ENCODE data around the gene MGAT3.

MGAT3 gene

GRCh38 chr22:39487826-39488520, 31.2 kb downstream of the MGAT3 start:
- Histone ChIP-seq H3K79me2 (ENCODE audit: insufficient read depth, low read length) (no peaks in the 10 kb centered on the region), H3K9ac (ENCODE audit: low read depth, low read length) (no peak overlapping the region), H3K4me3 (ENCODE audit: low read depth in 1 of 2, low read length in 2 of 2) (no peak overlapping the region), H2AFZ (ENCODE audit: low read depth, low read length) (no peak overlapping the region), H3K36me3 (ENCODE audit: insufficient read depth, low read length) (no peaks in the 10 kb centered on the region), H3K4me1 (ENCODE audit: insufficient read depth, low read length) (peaks cover 7% of the 10 kb centered on the region; the same call in 1 of the 2 replicates), H4K20me1 (ENCODE audit: insufficient read depth, low read length) (no peaks in the 10 kb centered on the region), H3K4me2 (ENCODE audit: insufficient read depth, low read length) (no peak overlapping the region), H3K9me3 (ENCODE audit: insufficient read depth, low read length, severe bottlenecking) (no peaks in the 10 kb centered on the region), H3K27ac (ENCODE audit: low read length) (no peak overlapping the region), H3K27me3 (ENCODE audit: insufficient read depth, low read length, poor library complexity) (no peaks in the 10 kb centered on the region)
- TF ChIP-seq EZH2 (IDR thresholded peaks at IDR 0.05; ENCODE audit: borderline replicate concordance, low read depth, low read length, severe bottlenecking) (no peak), CTCF (IDR thresholded peaks at IDR 0.05; ENCODE audit: borderline replicate concordance, extremely low read depth, low read length, poor library complexity, severe bottlenecking) (no peak)
- ATAC-seq (ENCODE audit: insufficient read depth, low read depth) (no peak), DNase-seq (no peak)

- H3K9me3 ChIP-seq (ENCODE audit: insufficient read depth, low read length, severe bottlenecking) = no peaks in the 10 kb centered on the region
- no peak overlapping the region for H3K4me2 ChIP-seq (ENCODE audit: insufficient read depth, low read length)
- TF ChIP-seq EZH2 (IDR thresholded peaks at IDR 0.05; ENCODE audit: borderline replicate concordance, low read depth, low read length, severe bottlenecking) (no peak), CTCF (IDR thresholded peaks at IDR 0.05; ENCODE audit: borderline replicate concordance, extremely low read depth, low read length, poor library complexity, severe bottlenecking) (no peak)
- no peaks in the 10 kb centered on the region for H4K20me1 ChIP-seq (ENCODE audit: insufficient read depth, low read length)
- DNase-seq (no peak), ATAC-seq (ENCODE audit: insufficient read depth, low read depth) (no peak)
- H3K9ac ChIP-seq (ENCODE audit: low read depth, low read length) = no peak overlapping the region
- H3K4me3 ChIP-seq (ENCODE audit: low read depth in 1 of 2, low read length in 2 of 2) = no peak overlapping the region
- H2AFZ ChIP-seq (ENCODE audit: low read depth, low read length) = no peak overlapping the region
- H3K36me3 ChIP-seq (ENCODE audit: insufficient read depth, low read length) = no peaks in the 10 kb centered on the region
- no peaks in the 10 kb centered on the region for H3K79me2 ChIP-seq (ENCODE audit: insufficient read depth, low read length)
- H3K4me1 ChIP-seq (ENCODE audit: insufficient read depth, low read length) = peaks cover 7% of the 10 kb centered on the region; the same call in 1 of the 2 replicates
- no peaks in the 10 kb centered on the region for H3K27me3 ChIP-seq (ENCODE audit: insufficient read depth, low read length, poor library complexity)
- no peak overlapping the region for H3K27ac ChIP-seq (ENCODE audit: low read length)
Observed at GRCh38 chr22:39488563-39489083, 31.8 kb downstream of the MGAT3 start.

GRCh38 chr22:39489094-39490068, 32.6 kb downstream of the MGAT3 start:
- DNase-seq = no peak
- Histone ChIP-seq H2AFZ (ENCODE audit: low read depth, low read length) (peak overlapping the region; percentile 67), H3K9ac (ENCODE audit: low read depth, low read length) (no peak overlapping the region), H3K36me3 (ENCODE audit: insufficient read depth, low read length) (no peaks in the 10 kb centered on the region), H3K4me3 (ENCODE audit: low read depth in 1 of 2, low read length in 2 of 2) (0 out of 4 replicates have a peak overlapping the region, but pooled peaks of 1 of the 2 experiments have one; percentile 6), H3K4me2 (ENCODE audit: insufficient read depth, low read length) (peak overlapping the region; percentile 46; the same call in 1 of the 2 replicates), H3K79me2 (ENCODE audit: insufficient read depth, low read length) (no peaks in the 10 kb centered on the region), H3K4me1 (ENCODE audit: insufficient read depth, low read length) (peaks cover 7% of the 10 kb centered on the region; the same call in 1 of the 2 replicates), H4K20me1 (ENCODE audit: insufficient read depth, low read length) (no peaks in the 10 kb centered on the region), H3K9me3 (ENCODE audit: insufficient read depth, low read length, severe bottlenecking) (no peaks in the 10 kb centered on the region), H3K27me3 (ENCODE audit: insufficient read depth, low read length, poor library complexity) (no peaks in the 10 kb centered on the region), H3K27ac (ENCODE audit: low read length) (no peak overlapping the region)
- no peak for TF ChIP-seq EZH2 (IDR thresholded peaks at IDR 0.05; ENCODE audit: borderline replicate concordance, low read depth, low read length, severe bottlenecking)
- no peak for TF ChIP-seq CTCF (IDR thresholded peaks at IDR 0.05; ENCODE audit: borderline replicate concordance, extremely low read depth, low read length, poor library complexity, severe bottlenecking)
- ATAC-seq (ENCODE audit: insufficient read depth, low read depth) = no peak

All from DND-41 (cell line).